ENCODE measurements around the gene CEP70.

CEP70 gene

GRCh38 chr3:138450704-138451424 is 143.2 kb downstream of the CEP70 start:
- DNase-seq (ENCODE audit: low read depth): no peak

- no peak for DNase-seq (ENCODE audit: low read depth)
These were observed 143.9 kb downstream of the CEP70 start for GRCh38 chr3:138450181-138450580.

- no peak for DNase-seq (ENCODE audit: low read depth)
These were observed 144.6 kb downstream of the CEP70 start for GRCh38 chr3:138449490-138449889.

DNA sequence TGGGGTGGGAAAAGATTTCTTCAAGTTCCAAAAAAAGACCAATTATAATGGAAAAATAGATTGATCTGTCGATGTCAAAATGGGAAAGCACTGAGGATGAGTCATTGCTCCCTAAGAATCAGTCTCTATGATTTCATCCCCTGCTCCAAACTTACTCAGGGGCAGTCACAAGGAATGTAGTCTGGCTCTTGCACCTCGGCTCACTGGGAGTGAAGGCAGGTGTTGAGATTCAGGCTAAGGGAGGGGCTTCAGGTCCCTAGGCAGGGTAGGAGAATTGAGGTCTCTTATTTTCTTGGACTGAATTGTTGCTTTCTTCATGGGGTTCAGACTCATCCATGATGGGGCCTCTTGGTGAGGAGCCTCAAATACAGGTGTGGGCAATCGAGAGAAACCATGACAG is 145.4 kb downstream of the CEP70 start:
- DNase-seq (ENCODE audit: low read depth): no peak

GRCh38 chr3:138445654-138446053 is 148.4 kb downstream of the CEP70 start:
- no peak for DNase-seq (ENCODE audit: low read depth)

DNA sequence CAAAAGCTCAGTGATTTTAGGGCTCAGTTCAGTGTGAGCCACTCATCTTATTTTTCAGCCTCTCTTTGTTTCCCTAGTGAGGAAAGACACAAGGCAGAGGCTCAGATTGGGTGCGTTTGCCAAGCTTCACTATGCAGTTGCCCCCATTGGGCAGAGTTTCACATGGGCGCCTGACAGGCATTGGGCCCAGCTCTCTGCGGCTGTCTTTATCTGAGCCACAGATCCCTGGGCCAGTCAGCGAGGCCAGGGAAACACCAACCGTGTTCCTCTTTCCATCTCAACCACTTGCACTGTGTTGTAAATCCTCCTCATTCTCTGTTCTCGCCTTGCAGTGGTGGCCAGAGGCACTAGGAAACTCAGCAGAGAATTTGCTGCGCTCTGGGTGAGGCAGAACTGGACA is 148.8 kb downstream of the CEP70 start:
- no peak for DNase-seq (ENCODE audit: low read depth)

Measured in T-helper 22 cell (primary cell).